Vagina (tissue), 2 donors: ENCODE measurements around the gene GRHL3.

ENCODE experiments used
- POLR2A ChIP-seq, 2 donors: fragments of 450-650 bp; IDR thresholded peaks; one replicate each; pipeline ENCODE4 v1.6.1; 2017; ENCODE audit warnings: antibody characterized with exemption in 2 of 2, mild to moderate bottlenecking in 2 of 2, moderate library complexity in 2 of 2
- POLR2AphosphoS5 ChIP-seq, 2 donors: sonication (generic); formaldehyde crosslinking; IDR thresholded peaks; one replicate each; pipeline ENCODE4 v1.9.0; 2017; ENCODE audit warnings: antibody characterized with exemption in 2 of 2, mild to moderate bottlenecking in 2 of 2, low read depth in 1 of 2; ENCODE audit not compliant: insufficient read depth in 1 of 2
- TF ChIP-seq, protein P1 (sequence below), 3 experiments: fragments of 450-650 bp in 2 of 3; fragments of 200-600 bp in 1 of 3; sonication (generic) in 1 of 3; IDR thresholded peaks; one replicate each; pipeline ENCODE4 v1.5.1; 2017 to 2019; ENCODE audit warnings: antibody characterized with exemption in 3 of 3, mild to moderate bottlenecking in 2 of 3, moderate library complexity in 2 of 3

DNA sequence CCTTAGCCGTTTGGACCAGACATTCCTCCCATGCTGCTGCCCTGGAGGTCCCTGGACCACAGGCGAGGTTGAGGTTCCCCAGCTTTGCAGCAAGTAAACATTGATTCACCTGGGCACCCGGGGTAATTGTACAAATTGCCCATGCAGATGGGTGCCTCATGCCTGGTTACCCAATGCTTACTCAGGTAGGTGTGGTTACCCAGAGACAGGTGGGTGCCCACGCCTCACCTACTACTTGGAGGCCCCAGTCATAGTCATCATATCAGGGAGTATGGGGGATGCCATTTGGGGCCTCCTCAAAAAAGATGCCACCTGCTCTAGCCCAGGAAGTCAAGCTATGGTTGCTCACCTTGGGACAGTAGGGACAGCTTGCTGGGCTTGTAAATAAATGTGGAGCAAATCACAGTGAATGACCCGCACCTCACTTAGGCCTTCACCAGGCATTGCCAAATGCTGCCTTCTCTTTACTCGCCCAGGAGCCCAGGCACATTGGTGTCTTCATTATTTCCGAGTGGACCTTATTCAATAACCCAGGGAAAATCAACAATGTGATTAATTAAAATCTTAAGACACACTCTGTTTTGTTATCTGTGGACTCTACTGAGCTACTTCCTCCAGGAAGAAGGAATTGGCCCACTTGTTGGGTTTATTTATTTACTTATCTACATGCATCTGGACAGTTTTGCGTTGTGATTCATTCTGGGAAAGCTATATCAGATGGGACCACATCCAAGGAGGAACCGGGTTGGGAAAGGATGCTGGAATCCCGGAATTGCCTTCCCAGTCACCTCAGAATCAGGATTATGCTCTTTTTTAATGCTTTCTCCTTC lies 35.6 kb upstream of the GRHL3 start:
- TF ChIP-seq, protein P1, sequence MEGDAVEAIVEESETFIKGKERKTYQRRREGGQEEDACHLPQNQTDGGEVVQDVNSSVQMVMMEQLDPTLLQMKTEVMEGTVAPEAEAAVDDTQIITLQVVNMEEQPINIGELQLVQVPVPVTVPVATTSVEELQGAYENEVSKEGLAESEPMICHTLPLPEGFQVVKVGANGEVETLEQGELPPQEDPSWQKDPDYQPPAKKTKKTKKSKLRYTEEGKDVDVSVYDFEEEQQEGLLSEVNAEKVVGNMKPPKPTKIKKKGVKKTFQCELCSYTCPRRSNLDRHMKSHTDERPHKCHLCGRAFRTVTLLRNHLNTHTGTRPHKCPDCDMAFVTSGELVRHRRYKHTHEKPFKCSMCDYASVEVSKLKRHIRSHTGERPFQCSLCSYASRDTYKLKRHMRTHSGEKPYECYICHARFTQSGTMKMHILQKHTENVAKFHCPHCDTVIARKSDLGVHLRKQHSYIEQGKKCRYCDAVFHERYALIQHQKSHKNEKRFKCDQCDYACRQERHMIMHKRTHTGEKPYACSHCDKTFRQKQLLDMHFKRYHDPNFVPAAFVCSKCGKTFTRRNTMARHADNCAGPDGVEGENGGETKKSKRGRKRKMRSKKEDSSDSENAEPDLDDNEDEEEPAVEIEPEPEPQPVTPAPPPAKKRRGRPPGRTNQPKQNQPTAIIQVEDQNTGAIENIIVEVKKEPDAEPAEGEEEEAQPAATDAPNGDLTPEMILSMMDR (IDR thresholded peaks at IDR 0.05) = no peak
- TF ChIP-seq POLR2AphosphoS5 (IDR thresholded peaks at IDR 0.05; ENCODE audit: insufficient read depth in 1 of 2, low read depth in 1 of 2) (no peak), POLR2A (IDR thresholded peaks at IDR 0.05) (no peak)
